Activated CD4-positive, alpha-beta memory T cell treated with anti-CD3 and anti-CD28 coated beads, Interleukin-2, amount 10 ng/mL, durations not matched to agents 7 days and 5 days (primary cell): ENCODE measurements around the gene QSOX2. TPM values are rescaled to one million over a fixed set of nuclear protein-coding genes. Genes with fewer than 3 reads are reported as not detected.

Experiments used
- CTCF ChIA-PET: fragments of 350-600 bp; sonication (Branson Sonifier 250); formaldehyde crosslinking; loops from one replicate; lab custom pipeline; 2021; ENCODE audit warnings: antibody characterized with exemption, inconsistent platforms; lab: Charles Lee
- POLR2A ChIA-PET: fragments of 350-600 bp; sonication (Branson Sonifier 250); formaldehyde crosslinking; loops from one replicate; lab custom pipeline; 2021; ENCODE audit warnings: antibody characterized with exemption; lab: Charles Lee
- DNase-seq: peaks from one replicate; pipeline ENCODE4 v3.0.0-alpha.2; 2020
- H3K27ac Mint-ChIP-seq: one replicate; pipeline ENCODE4 v1.8.0; 2021; ENCODE audit warnings: mild to moderate bottlenecking, mixed read lengths
- H3K27me3 Mint-ChIP-seq: one replicate; pipeline ENCODE4 v1.8.0; 2021; ENCODE audit warnings: mixed read lengths
- H3K36me3 Mint-ChIP-seq: one replicate; pipeline ENCODE4 v1.8.0; 2021; ENCODE audit warnings: low read depth, mixed read lengths
- H3K4me1 Mint-ChIP-seq: one replicate; pipeline ENCODE4 v1.8.0; 2021; ENCODE audit warnings: mixed read lengths
- H3K4me3 Mint-ChIP-seq: one replicate; pipeline ENCODE4 v1.8.0; 2021; ENCODE audit warnings: mild to moderate bottlenecking, mixed read lengths
- H3K9me3 Mint-ChIP-seq: one replicate; pipeline ENCODE4 v1.8.0; 2021; ENCODE audit warnings: mixed read lengths
- total RNA-seq, 2 experiments: library from RNA; stranded (reverse); gene quantifications; one replicate each; pipeline ENCODE4 v1.2.3, GENCODE V29; 2021

The QSOX2 gene
- total RNA-seq, 2 experiments from 2014 or later, result 12.4 to 13.4 TPM

DNA sequence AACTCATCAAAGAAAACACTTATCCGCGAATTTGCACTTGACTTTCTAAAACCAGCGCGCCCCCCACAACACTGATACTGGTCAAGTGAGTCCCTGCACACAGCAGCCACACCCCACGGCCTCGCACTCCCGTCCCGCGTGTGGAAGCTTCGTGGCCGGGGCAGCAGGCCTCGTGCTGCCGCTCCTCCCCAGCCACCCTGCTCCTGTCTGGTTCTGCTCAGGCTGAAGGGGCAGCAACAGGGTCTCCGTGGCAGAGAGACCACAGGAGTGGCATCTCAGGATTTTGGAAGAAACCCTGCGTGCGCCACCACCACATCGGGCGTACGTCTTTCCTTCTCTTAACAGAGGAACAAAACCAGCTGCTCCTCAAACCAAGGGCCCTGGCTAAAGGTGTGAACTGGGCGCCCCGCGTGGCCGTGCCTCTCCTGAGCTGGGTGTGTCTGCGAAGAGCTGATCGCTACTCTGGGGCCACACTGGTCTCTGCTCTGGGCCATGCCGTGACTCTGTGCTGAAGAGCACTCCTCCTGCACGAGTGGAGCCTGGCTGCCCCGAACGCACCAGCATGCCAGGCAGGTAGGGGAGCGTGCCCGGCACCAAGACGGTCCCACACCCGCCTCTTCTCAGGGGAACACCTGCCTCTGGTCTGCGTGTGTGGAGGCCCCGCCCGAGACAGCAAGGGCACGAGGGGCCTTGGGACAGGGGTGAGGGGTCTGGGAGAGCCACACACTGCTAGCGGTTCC is 23.3 kb downstream of the QSOX2 start:
- peaks cover 34% of the 10 kb centered on the region for H3K4me1 Mint-ChIP-seq
- POLR2A ChIA-PET, result no interaction called here
- no peaks in the 10 kb centered on the region for H3K27me3 Mint-ChIP-seq
- H3K9me3 Mint-ChIP-seq, result no peaks in the 10 kb centered on the region
- no peak overlapping the region for H3K4me3 Mint-ChIP-seq
- H3K27ac Mint-ChIP-seq, result no peak overlapping the region
- CTCF ChIA-PET, result no interaction called here
- peaks cover 30% of the 10 kb centered on the region for H3K36me3 Mint-ChIP-seq
- no peak for DNase-seq

DNA sequence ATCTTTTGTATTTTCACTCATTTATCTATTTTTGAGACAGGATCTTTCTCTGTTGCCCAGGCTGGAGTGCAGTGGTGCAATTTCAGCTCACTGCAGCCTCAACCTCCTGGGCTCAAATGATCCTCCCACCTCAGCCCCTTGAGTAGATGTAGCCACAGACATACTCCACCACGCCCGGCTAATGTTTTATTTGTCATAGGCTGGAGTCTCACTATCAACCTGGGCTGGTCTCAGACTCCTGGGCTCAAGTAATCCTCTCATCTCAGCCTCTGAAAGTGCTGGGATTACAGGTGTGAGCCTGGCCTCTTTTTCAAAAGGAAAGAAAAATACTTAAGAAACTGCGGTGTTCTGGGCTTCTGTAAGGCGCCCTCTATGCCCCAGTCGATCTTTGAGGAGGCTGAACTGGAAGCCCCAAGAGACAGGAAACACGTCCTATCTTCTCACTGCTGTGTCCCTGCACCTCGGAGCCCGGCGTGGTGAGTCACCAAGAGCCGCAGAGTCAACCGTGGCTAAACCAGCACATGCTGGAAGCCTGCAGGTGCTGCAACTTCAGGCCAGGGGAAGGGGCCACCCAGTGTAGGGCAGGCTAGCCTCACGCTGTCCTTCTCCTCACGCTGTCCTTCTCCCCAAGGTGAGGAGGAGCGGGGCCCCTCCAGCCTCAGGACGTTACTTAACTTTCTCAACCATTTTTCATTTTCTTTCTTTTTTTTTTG is 25.4 kb downstream of the QSOX2 start:
- Mint-ChIP-seq H3K36me3 (peaks cover 39% of the 10 kb centered on the region), H3K4me1 (peaks cover 27% of the 10 kb centered on the region), H3K9me3 (no peaks in the 10 kb centered on the region), H3K4me3 (no peak overlapping the region), H3K27ac (peak overlapping the region; percentile 73), H3K27me3 (no peaks in the 10 kb centered on the region)
- peak; percentile 66 for DNase-seq
- POLR2A ChIA-PET, result no interaction called here
- CTCF ChIA-PET, result no interaction called here

DNA sequence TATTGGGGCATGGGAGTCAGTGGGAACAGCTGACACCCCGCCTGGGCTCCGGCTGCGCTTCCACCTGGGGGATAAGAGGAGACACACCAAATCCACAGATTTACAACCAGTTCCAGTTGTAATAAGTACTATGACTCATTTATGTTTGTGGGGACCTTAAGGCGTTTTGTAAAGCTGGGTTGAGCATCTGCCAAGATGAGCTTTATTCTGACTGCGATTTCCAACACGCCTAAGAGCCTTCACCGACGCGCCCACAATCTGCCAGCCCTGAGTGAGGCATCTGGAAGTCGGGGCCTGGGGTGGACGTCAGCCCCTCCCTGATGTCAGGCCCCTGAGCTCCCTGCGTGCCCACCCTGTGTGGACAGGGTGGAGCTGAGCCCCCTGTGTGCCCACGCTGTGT is 26.3 kb downstream of the QSOX2 start:
- H3K27ac Mint-ChIP-seq, result no peak overlapping the region
- H3K4me1 Mint-ChIP-seq, result peaks cover 24% of the 10 kb centered on the region
- no peak for DNase-seq
- no peak overlapping the region for H3K4me3 Mint-ChIP-seq
- no peaks in the 10 kb centered on the region for H3K9me3 Mint-ChIP-seq
- no peaks in the 10 kb centered on the region for H3K27me3 Mint-ChIP-seq
- POLR2A ChIA-PET, result no interaction called here
- peaks cover 45% of the 10 kb centered on the region for H3K36me3 Mint-ChIP-seq
- CTCF ChIA-PET, result interaction anchor here (0.5 kb wide), 1 partner anchor 512 kb away, joined by 4 read pairs; no protein-coding TSS in a partner anchor

DNA sequence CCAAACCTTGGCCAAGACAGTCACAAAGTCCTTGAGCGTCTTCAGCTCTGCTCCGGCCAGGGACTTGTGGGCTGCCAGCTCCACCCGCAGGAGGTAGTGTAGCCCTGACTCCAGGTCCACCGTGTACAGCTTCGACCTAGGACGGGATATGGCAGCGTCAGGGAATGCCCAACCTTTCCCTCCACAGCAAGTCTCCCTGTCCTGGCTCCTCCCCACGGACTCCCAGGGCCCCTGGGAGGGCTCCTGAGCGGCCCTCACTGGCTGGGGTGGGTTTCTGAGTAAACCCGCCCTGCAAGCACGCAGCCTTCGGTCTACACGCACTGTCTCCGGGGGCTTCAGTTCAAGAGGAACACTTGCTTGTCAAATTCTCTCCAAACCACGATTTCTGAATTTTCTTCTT is 26.9 kb downstream of the QSOX2 start:
- Mint-ChIP-seq H3K4me1 (peaks cover 23% of the 10 kb centered on the region), H3K36me3 (peaks cover 47% of the 10 kb centered on the region), H3K9me3 (no peaks in the 10 kb centered on the region), H3K4me3 (no peak overlapping the region), H3K27ac (no peak overlapping the region), H3K27me3 (no peaks in the 10 kb centered on the region)
- no peak for DNase-seq
- POLR2A ChIA-PET, result no interaction called here
- CTCF ChIA-PET, result no interaction called here

DNA sequence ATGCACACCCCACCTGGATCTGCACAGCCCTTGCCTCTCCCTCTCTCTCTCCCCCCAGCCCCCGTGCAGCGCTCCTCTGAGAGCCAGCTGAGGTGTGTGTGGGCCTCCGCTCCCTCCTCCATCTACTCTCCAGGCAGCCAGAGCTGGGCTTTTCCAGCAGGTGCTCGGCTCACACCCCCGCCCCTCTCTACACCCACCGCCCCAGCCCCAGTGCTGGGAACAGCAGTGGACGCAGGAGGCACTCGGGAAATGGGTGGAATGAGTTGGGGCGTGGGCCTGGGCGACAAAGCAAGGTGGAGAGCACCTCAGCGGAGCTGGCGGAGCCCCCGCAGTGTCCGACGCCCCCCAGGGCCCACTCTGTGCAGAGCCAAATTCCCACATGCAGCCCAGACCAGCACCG is 27.3 kb downstream of the QSOX2 start:
- Mint-ChIP-seq H3K27ac (no peak overlapping the region), H3K4me3 (no peak overlapping the region), H3K4me1 (peaks cover 21% of the 10 kb centered on the region), H3K9me3 (no peaks in the 10 kb centered on the region), H3K27me3 (no peaks in the 10 kb centered on the region), H3K36me3 (peaks cover 45% of the 10 kb centered on the region)
- no peak for DNase-seq
- POLR2A ChIA-PET, result no interaction called here
- CTCF ChIA-PET, result no interaction called here

DNA sequence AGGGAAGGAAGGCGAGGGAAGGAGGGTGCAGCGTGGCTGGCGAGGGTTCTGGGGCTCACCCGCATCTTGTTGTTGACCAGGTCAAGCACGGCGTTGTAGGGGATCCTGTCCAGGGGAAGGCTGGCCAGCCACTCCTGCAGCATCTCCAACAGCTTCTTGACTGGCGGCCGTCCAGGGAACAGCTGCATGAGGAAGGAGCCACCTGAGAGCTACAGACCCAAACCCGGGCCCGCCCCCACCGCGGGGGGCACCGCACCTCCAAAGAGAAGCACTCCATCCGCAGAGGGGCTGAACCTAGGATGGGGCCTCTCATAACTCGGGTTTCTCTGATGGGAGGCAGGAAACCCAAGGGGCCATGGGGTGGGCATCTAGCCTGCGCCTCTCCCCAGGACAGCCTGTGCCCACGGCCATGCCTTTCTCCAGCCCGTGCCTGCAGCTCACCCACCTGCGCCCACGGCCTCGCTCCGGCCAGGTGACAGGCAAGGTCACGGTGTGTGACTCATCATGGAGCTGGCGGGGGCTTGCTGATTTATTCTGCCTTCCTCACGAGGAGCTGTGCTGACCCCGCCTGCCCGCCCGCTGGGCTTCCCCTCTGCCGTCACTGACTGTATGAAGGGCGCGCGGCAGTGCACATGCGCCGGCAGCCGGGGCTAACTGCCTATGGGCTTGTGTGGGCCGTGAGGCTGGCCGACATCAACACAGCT is 28.9 kb downstream of the QSOX2 start:
- Mint-ChIP-seq H3K9me3 (no peaks in the 10 kb centered on the region), H3K27ac (no peak overlapping the region), H3K27me3 (no peaks in the 10 kb centered on the region), H3K4me1 (peaks cover 17% of the 10 kb centered on the region), H3K4me3 (no peak overlapping the region), H3K36me3 (peaks cover 48% of the 10 kb centered on the region)
- ChIA-PET POLR2A (no interaction called here), CTCF (interaction anchor here (1.4 kb wide), 1 partner anchor 8 kb away, joined by 4 read pairs; no protein-coding TSS in a partner anchor)
- DNase-seq, result no peak

DNA sequence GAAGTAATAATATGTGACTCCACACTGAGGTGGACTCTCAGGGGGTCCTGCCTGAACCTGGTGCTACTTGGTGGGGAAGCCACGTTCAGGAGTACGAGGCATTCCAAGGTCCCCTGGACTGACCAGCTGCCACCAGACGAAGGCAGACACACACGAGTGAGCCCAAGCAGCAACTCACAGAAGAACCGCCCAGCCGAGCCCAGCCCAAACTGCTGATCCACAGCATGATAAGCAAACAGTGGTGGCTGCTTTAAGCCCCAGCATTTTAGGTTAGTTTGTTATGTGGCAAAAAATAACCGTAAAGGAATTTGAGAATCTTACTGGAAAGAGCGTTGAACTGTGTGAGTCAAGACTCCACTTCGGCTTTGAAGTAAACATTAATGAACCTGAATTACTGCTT is 31.9 kb downstream of the QSOX2 start:
- no peak overlapping the region for H3K27ac Mint-ChIP-seq
- H3K27me3 Mint-ChIP-seq, result no peaks in the 10 kb centered on the region
- peaks cover 35% of the 10 kb centered on the region for H3K36me3 Mint-ChIP-seq
- ChIA-PET POLR2A (no interaction called here), CTCF (no interaction called here)
- DNase-seq, result no peak
- H3K4me3 Mint-ChIP-seq, result no peak overlapping the region
- no peaks in the 10 kb centered on the region for H3K9me3 Mint-ChIP-seq
- H3K4me1 Mint-ChIP-seq, result no peaks in the 10 kb centered on the region

DNA sequence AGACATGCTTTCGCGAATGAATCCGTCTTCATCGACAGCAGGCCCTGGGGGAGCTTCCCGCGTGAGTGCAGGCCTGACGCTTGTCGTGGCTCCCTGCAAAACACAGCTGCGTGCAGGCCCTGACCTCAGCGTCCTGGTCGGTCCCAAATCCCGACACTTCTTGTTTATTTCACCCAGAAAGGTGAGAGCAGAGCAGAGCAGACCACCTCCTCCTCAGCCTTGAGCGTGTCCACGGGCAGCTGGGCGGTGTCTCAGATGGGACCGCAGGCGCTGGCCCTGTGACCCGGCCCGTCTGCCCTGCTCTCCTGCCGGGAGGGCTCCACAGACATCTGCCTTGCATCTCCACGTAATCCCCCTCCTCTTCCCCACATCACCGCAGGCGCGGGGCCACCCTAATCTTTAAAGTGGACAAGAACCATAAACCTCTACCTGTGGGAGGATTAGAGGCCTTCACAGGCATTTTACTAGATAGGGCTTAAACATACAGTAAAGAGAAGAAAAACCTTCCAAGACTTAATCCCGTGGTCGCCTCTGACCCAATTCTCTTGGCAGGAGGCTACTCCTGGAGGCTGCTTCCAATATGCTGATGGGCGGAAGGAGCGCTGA is 33.2 kb downstream of the QSOX2 start:
- H3K4me3 Mint-ChIP-seq, result no peak overlapping the region
- no peak overlapping the region for H3K27ac Mint-ChIP-seq
- H3K36me3 Mint-ChIP-seq, result peaks cover 35% of the 10 kb centered on the region
- no peaks in the 10 kb centered on the region for H3K27me3 Mint-ChIP-seq
- CTCF ChIA-PET, result no interaction called here
- DNase-seq, result no peak
- no peaks in the 10 kb centered on the region for H3K4me1 Mint-ChIP-seq
- no peaks in the 10 kb centered on the region for H3K9me3 Mint-ChIP-seq
- POLR2A ChIA-PET, result no interaction called here

DNA sequence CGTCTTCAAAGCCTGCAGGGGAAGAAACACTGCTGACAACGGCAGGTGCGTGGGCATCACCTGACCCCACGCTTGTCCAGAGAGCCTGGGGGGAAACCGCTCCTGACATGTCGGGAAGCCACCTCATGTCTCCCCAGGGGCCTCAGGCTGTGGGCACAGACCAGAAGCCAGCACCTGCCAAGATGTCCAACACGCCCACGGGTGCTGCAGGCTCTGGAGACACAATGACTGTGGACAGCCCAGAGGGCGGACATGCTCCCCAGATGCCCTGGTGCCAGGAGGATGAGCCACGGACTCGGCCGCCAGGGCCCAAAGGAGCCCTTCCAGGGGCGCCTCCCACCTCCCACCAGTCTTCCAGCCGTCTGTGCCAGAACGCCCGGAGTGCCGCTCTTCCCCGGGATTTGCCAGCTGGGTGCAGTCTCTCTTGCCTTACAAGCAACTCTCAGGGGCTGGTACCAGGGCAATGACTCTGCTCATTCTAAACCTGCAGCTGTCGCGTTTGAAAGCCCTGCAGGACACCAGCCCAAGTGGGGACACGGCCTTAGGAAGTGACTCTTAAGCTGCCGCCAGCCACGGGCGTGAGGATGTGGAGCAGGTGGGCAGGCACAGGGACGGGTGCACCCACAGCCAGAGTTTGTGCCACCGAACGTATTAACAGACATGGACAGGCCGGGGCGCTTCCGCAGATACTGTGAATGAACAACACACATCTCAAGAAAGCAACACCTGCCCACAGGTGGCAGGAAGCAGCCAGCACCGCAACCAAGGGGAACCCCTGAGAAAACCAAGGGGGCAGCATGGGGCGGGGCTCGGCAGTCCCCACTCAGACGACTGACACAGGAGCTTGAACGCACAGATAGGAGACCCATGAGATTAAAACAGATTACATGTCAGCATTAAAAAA is 33.9 kb downstream of the QSOX2 start:
- POLR2A ChIA-PET, result no interaction called here
- Mint-ChIP-seq H3K27ac (no peak overlapping the region), H3K36me3 (peaks cover 37% of the 10 kb centered on the region), H3K27me3 (no peaks in the 10 kb centered on the region), H3K4me1 (no peaks in the 10 kb centered on the region), H3K9me3 (no peaks in the 10 kb centered on the region), H3K4me3 (no peak overlapping the region)
- CTCF ChIA-PET, result no interaction called here
- DNase-seq, result no peak

DNA sequence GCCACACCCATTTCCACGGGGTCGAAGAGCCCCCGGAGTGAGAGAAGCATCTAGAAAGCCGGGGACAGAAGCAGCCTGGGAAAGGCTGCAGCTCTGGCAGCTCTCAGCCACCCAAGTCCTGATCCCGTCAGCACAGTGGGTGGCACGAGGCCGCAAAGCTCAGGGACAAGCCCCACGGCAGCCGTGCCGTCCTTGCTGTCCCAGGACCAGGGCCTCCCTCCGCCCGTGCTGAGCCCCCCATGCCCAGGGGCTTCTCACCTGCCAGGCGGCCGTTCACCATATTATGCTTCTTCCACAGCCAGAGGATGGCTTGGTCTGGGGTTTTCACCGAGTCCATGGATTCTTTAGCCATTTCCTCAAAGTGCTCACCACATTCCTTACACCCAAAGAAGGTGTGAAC is 34.6 kb downstream of the QSOX2 start:
- Mint-ChIP-seq H3K36me3 (peaks cover 36% of the 10 kb centered on the region), H3K4me1 (no peaks in the 10 kb centered on the region), H3K27me3 (peaks cover 1% of the 10 kb centered on the region), H3K9me3 (no peaks in the 10 kb centered on the region), H3K4me3 (no peak overlapping the region), H3K27ac (no peak overlapping the region)
- ChIA-PET POLR2A (no interaction called here), CTCF (no interaction called here)
- no peak for DNase-seq

DNA sequence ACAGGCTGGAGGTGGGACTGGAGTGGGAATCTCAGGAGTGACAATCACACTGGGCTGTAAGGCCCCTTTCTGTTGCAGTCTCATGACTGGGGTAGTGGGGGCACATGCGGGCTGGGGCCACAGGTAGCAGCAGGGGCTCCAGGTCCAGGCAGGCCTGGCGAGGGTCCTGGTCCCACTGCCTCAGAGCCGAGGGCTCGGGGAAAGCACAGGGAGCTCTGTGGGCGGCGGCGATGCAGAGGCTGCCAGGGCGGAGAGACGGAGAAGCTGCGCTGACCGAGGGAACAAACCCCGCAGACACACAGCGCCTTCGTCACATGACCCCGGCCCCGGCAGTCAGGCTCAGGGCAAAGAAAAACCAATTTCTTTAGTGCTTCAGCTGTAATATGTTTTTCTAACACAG is 35.3 kb downstream of the QSOX2 start:
- Mint-ChIP-seq H3K36me3 (peaks cover 29% of the 10 kb centered on the region), H3K4me1 (no peaks in the 10 kb centered on the region), H3K27me3 (peaks cover 2% of the 10 kb centered on the region), H3K27ac (no peak overlapping the region), H3K4me3 (no peak overlapping the region), H3K9me3 (no peaks in the 10 kb centered on the region)
- DNase-seq, result no peak
- ChIA-PET POLR2A (no interaction called here), CTCF (no interaction called here)

DNA sequence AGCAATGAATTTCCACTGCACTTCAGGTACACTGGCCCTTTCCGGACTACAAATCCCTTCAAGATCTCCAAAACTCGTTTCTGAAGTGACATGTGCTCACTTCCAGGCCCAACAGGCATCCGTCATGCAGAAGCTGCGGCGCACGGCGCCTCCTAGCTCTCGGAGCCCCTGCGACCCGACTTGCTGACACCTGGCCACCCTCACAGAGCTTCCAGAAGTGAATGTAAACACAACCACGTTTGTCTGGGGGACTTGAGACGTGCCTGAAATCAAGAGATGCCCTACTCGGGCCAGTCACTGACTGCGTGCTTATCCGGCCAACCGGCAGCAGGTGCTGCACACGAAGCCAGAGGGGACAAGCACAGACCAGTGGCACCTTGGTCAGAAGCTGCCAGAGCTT is 35.8 kb downstream of the QSOX2 start:
- POLR2A ChIA-PET, result no interaction called here

More for the DNA sequence above, 35.8 kb downstream of the QSOX2 start:
- no peaks in the 10 kb centered on the region for H3K9me3 Mint-ChIP-seq
- H3K4me1 Mint-ChIP-seq, result no peaks in the 10 kb centered on the region
- H3K36me3 Mint-ChIP-seq, result peaks cover 24% of the 10 kb centered on the region
- no peak overlapping the region for H3K4me3 Mint-ChIP-seq
- CTCF ChIA-PET, result no interaction called here
- peaks cover 2% of the 10 kb centered on the region for H3K27me3 Mint-ChIP-seq
- no peak for DNase-seq
- no peak overlapping the region for H3K27ac Mint-ChIP-seq
